GM04503 (cell line): ENCODE measurements around the gene LCLAT1.

ENCODE experiments used
- DNase-seq: peaks from one replicate; pipeline ENCODE4 v3.0.0-alpha.2; 2012; ENCODE audit warnings: low read depth

Gene LCLAT1

GRCh38 chr2:30447149-30448045, at the start of gene LCLAT1:
LCLAT1 (plus strand) TSS chr2:30447246; CDS start chr2:30525591, 78,345 bp downstream.
- DNase-seq: peak; percentile 37

GRCh38 chr2:30398084-30398873, 48.8 kb upstream of the LCLAT1 start:
- no peak for DNase-seq

GRCh38 chr2:30400151-30400954, 46.7 kb upstream of the LCLAT1 start:
- DNase-seq: no peak

GRCh38 chr2:30402441-30403182, 44.4 kb upstream of the LCLAT1 start:
- DNase-seq: no peak

GRCh38 chr2:30403592-30404312, 43.3 kb upstream of the LCLAT1 start:
- no peak for DNase-seq

- DNase-seq: no peak
Measured at GRCh38 chr2:30404319-30405259, 42.5 kb upstream of the LCLAT1 start.

GRCh38 chr2:30405260-30405605, 41.8 kb upstream of the LCLAT1 start:
- no peak for DNase-seq

- no peak for DNase-seq
Measured at GRCh38 chr2:30406853-30407252, 40.2 kb upstream of the LCLAT1 start.

- peak; percentile 93 for DNase-seq
Measured at GRCh38 chr2:30408961-30409387, 38.1 kb upstream of the LCLAT1 start.

GRCh38 chr2:30410217-30410616, 36.8 kb upstream of the LCLAT1 start:
- no peak for DNase-seq

GRCh38 chr2:30412047-30412683, 34.9 kb upstream of the LCLAT1 start:
- DNase-seq: no peak

GRCh38 chr2:30412684-30413570, 34.1 kb upstream of the LCLAT1 start:
- no peak for DNase-seq

GRCh38 chr2:30414961-30415360, 32.1 kb upstream of the LCLAT1 start:
- DNase-seq: no peak

GRCh38 chr2:30417253-30417652, 29.8 kb upstream of the LCLAT1 start:
- DNase-seq: no peak

GRCh38 chr2:30421026-30421603, 25.9 kb upstream of the LCLAT1 start:
- DNase-seq: no peak

GRCh38 chr2:30421604-30422443, 25.2 kb upstream of the LCLAT1 start:
- peak; percentile 80 for DNase-seq
